VCaP (cell line): ENCODE results near the gene DYRK3.

Source experiments
- H3K27ac ChIP-seq: fragments of 450-650 bp; 2 replicates; pipeline ENCODE4 v1.5.1; 2017
- TF ChIP-seq, protein P1 (sequence below): fragments of 450-650 bp; conservative IDR thresholded peaks from 2 replicates; pipeline ENCODE4 v1.5.1; 2017; ENCODE audit warnings: mild to moderate bottlenecking, moderate library complexity

DYRK3 gene

DNA sequence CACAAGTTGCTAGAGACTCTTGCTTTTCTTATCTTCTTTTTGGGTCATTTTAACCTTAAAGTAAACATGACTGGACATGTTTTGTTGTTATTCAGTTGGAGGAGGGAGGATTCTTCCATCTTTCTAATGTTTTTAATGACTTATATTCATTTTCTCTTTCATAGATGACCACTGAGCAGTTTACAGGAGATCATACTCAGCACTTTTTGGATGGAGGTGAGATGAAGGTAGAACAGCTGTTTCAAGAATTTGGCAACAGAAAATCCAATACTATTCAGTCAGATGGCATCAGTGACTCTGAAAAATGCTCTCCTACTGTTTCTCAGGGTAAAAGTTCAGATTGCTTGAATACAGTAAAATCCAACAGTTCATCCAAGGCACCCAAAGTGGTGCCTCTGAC is 11.9 kb downstream of the DYRK3 start:
- TF ChIP-seq, protein P1, sequence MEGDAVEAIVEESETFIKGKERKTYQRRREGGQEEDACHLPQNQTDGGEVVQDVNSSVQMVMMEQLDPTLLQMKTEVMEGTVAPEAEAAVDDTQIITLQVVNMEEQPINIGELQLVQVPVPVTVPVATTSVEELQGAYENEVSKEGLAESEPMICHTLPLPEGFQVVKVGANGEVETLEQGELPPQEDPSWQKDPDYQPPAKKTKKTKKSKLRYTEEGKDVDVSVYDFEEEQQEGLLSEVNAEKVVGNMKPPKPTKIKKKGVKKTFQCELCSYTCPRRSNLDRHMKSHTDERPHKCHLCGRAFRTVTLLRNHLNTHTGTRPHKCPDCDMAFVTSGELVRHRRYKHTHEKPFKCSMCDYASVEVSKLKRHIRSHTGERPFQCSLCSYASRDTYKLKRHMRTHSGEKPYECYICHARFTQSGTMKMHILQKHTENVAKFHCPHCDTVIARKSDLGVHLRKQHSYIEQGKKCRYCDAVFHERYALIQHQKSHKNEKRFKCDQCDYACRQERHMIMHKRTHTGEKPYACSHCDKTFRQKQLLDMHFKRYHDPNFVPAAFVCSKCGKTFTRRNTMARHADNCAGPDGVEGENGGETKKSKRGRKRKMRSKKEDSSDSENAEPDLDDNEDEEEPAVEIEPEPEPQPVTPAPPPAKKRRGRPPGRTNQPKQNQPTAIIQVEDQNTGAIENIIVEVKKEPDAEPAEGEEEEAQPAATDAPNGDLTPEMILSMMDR, result no peak
- H3K27ac ChIP-seq, result no peak overlapping the region

- H3K27ac ChIP-seq, result no peak overlapping the region
These were observed 14.1 kb downstream of the DYRK3 start for GRCh38 chr1:206649261-206649921.

GRCh38 chr1:206651014-206651413 is 15.7 kb downstream of the DYRK3 start:
- TF ChIP-seq, protein P1, result no peak
- no peak overlapping the region for H3K27ac ChIP-seq

More at GRCh38 chr1:206649261-206649921, 14.1 kb downstream of the DYRK3 start:
- TF ChIP-seq, protein P1, result no peak

GRCh38 chr1:206651958-206652890 is 16.9 kb downstream of the DYRK3 start:
- TF ChIP-seq, protein P1, result no peak

GRCh38 chr1:206653715-206654459 is 18.6 kb downstream of the DYRK3 start:
- TF ChIP-seq, protein P1, result no peak

More at GRCh38 chr1:206651958-206652890, 16.9 kb downstream of the DYRK3 start:
- no peak overlapping the region for H3K27ac ChIP-seq

GRCh38 chr1:206654828-206655227 is 19.5 kb downstream of the DYRK3 start:
- no peak overlapping the region; the same call in 1 of the 2 replicates for H3K27ac ChIP-seq
- TF ChIP-seq, protein P1, result no peak

More at GRCh38 chr1:206653715-206654459, 18.6 kb downstream of the DYRK3 start:
- H3K27ac ChIP-seq, result no peak overlapping the region
